Kidney epithelial cell (primary cell): ENCODE measurements around the gene MTHFD2. TPM values are rescaled to one million over a fixed set of nuclear protein-coding genes. Genes with fewer than 3 reads are reported as not detected.

Source experiments
- DNase-seq: peaks from one replicate; pipeline ENCODE4 v3.0.0-alpha.2; 2010; ENCODE audit warnings: low read depth
- H3K27me3 ChIP-seq: 2 replicates; pipeline ENCODE4 v1.6.0; 2011; ENCODE audit warnings: low read length; ENCODE audit not compliant: control insufficient read depth, insufficient read depth
- H3K36me3 ChIP-seq: 2 replicates; pipeline ENCODE4 v1.5.1; 2011; ENCODE audit warnings: low read length; ENCODE audit not compliant: control insufficient read depth, insufficient read depth
- H3K4me3 ChIP-seq: 2 replicates; pipeline ENCODE4 v1.5.1; 2011; ENCODE audit warnings: low read depth, mild to moderate bottlenecking, control low read depth, low read length
- total RNA-seq: library from RNA; depleted of rRNA; stranded (reverse); fragments of >200 nt; gene quantifications from 2 replicates; pipeline ENCODE4 v1.2.3, GENCODE V29; 2015
- TF ChIP-seq, protein P1 (sequence below): IDR thresholded peaks from 2 replicates; pipeline ENCODE4 v1.5.1; 2011; ENCODE audit warnings: mild to moderate bottlenecking, moderate library complexity, low read length, control low read depth, inconsistent platforms; ENCODE audit not compliant: insufficient read depth, poor library complexity, severe bottlenecking

Gene MTHFD2
- total RNA-seq, 1 donor from 2014 or later, result 173 TPM

DNA sequence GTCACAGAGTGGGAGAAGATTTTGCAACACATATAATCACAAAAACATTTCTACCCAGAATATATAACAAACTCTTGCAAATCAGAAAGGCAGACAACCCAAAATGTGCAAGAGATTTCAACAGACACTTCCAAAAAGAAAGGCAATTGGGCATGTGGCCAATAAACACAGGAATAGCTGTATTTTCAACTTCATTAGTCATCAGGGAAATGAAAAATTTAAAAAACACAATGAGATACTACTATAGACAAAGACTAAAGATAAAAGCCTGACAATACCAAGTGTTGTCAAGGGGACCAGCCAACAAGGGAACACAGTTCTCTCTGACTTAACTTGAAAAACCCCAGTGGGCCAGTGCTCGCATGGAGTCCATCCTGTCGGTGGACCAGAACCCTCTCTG, 40.5 kb downstream of the MTHFD2 start:
- H3K36me3 ChIP-seq, result no peaks in the 10 kb centered on the region
- no peaks in the 10 kb centered on the region for H3K27me3 ChIP-seq
- H3K4me3 ChIP-seq, result no peak overlapping the region
- TF ChIP-seq, protein P1, sequence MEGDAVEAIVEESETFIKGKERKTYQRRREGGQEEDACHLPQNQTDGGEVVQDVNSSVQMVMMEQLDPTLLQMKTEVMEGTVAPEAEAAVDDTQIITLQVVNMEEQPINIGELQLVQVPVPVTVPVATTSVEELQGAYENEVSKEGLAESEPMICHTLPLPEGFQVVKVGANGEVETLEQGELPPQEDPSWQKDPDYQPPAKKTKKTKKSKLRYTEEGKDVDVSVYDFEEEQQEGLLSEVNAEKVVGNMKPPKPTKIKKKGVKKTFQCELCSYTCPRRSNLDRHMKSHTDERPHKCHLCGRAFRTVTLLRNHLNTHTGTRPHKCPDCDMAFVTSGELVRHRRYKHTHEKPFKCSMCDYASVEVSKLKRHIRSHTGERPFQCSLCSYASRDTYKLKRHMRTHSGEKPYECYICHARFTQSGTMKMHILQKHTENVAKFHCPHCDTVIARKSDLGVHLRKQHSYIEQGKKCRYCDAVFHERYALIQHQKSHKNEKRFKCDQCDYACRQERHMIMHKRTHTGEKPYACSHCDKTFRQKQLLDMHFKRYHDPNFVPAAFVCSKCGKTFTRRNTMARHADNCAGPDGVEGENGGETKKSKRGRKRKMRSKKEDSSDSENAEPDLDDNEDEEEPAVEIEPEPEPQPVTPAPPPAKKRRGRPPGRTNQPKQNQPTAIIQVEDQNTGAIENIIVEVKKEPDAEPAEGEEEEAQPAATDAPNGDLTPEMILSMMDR, result no peak
- DNase-seq, result no peak

DNA sequence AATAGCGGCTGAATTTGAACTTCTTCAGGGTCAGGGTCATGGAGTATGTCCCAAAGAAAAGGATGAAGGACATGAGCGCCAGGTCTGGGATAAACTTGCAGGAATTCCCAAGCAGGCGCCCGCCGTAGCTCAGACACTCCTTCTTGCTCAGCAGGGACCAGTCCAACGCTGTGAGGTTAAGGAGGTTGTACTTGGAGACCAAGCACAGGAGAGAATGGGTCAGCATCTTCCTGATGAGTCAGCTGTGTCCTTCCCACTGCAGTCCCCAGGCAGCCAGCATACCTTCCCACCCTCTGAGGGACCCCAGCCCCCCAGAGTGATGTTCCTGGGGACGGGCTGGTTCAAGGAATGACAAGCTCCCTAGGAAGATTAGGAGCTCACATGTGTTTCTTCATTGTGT, 40.9 kb downstream of the MTHFD2 start:
- TF ChIP-seq, protein P1, result no peak
- DNase-seq, result no peak
- no peaks in the 10 kb centered on the region for H3K36me3 ChIP-seq
- no peak overlapping the region for H3K4me3 ChIP-seq
- H3K27me3 ChIP-seq, result no peaks in the 10 kb centered on the region

DNA sequence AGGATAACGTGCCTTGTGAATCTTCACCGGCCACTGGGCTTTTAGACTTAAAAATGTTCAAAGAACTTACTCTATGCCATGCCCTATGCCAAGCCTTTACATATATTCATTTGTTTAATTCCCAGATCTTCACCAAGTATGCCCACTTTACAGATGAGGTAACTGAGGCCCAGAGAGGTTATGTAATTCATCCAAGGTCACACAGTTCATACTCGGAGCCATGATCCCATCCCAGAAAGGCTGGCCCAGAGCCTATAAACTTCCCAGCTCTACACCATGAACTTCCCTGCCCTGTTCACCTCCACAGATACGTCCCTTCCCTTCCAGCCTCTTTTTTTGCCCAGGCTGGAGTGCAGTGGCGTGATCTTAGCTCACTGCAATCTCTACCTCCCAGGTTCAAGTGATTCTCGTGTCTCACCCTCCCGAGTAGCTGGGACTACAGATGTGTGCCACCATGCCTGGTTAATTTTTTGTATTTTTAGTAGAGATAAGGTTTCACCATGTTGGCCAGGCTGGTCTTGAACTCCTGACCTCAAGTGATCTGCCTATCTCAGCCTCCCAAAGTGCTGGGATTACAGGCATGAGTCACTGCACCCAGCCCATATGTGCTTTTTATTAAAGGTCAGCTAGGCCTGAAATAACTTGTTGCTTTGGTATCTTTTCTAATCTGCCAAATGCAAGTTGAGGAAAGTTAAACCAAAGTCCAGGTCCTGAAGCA, 44.1 kb downstream of the MTHFD2 start:
- TF ChIP-seq, protein P1, result no peak
- H3K27me3 ChIP-seq, result no peaks in the 10 kb centered on the region
- H3K4me3 ChIP-seq, result no peak overlapping the region
- no peak for DNase-seq
- H3K36me3 ChIP-seq, result no peaks in the 10 kb centered on the region

DNA sequence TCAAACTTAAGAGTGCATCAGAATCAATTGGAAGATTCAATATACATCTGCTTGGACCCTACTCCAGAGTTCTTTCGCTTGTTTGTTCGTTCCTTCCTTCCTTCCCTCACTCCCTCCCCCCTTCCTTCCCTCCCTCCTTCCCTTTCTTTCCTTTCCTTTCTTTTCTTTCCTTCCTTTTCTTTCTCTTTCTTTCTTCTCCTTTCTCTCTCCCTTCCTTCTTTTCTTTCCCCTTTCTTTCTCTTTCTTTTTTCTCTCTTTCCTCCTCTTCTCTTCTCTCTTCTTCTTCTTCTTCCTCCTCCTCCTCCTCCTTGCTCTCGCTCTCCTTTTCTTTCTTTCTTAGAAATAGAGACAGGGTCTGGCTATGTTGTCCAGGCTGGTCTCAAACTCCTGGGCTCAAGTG, 45.9 kb downstream of the MTHFD2 start:
- DNase-seq, result no peak
- TF ChIP-seq, protein P1, result no peak
- H3K36me3 ChIP-seq, result no peaks in the 10 kb centered on the region
- H3K4me3 ChIP-seq, result no peak overlapping the region
- no peaks in the 10 kb centered on the region for H3K27me3 ChIP-seq

DNA sequence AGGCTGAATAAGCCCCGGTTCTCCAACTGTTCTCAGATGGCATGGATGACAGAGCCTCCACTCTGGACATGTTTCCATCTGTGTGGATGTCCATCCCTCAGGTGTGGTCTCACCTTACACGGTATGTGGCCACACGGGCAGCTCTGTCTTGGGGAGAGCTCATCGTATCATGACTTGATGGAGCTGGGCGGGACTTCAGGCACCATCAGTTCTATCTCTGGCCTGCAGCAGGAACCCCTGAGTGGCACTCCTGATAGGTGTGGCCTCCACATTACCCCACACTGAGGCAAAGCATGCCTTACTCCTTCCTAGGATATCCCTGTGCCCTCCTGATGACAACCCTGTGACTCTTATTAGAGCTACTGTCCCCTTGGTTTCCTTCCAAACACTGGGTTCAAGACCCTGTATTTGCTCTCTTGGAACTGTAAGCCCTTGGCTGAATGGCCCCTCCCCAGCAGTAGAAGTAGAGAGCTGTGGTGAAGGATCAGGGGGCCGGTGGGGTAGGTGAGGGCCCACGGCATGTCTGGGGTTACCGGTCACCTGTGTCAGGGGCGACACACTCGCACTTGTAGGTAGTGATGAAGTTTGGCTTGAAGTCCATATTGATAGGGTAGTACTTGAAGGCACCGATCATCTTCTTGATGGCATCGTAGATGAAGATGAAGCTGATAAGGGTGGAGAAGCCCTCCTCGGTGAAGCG, 48.2 kb downstream of the MTHFD2 start:
- DNase-seq, result no peak
- TF ChIP-seq, protein P1, result no peak
- Histone ChIP-seq H3K4me3 (no peak overlapping the region), H3K27me3 (no peaks in the 10 kb centered on the region), H3K36me3 (no peaks in the 10 kb centered on the region)
